Measurements from ENCODE around the gene ASIC2.

The ASIC2 gene

GRCh38 chr17:33057564-33057963 is 235.5 kb downstream of the ASIC2 start:
- no peak for DNase-seq (ENCODE audit: low read depth)

- DNase-seq (ENCODE audit: low read depth): no peak
Observed at GRCh38 chr17:33056399-33057146, 236.5 kb downstream of the ASIC2 start.

- DNase-seq (ENCODE audit: low read depth): no peak
Observed at GRCh38 chr17:33055746-33056145, 237.3 kb downstream of the ASIC2 start.

- no peak for DNase-seq (ENCODE audit: low read depth)
Observed at GRCh38 chr17:33055171-33055611, 237.9 kb downstream of the ASIC2 start.

- no peak for DNase-seq (ENCODE audit: low read depth)
Observed at GRCh38 chr17:33054412-33054811, 238.7 kb downstream of the ASIC2 start.

- DNase-seq (ENCODE audit: low read depth): no peak
Observed at GRCh38 chr17:33053676-33054075, 239.4 kb downstream of the ASIC2 start.

GRCh38 chr17:33052856-33053255 is 240.2 kb downstream of the ASIC2 start:
- DNase-seq (ENCODE audit: low read depth): no peak

- no peak for DNase-seq (ENCODE audit: low read depth)
Observed at GRCh38 chr17:33050611-33051140, 242.4 kb downstream of the ASIC2 start.

GRCh38 chr17:33049781-33050414 is 243.2 kb downstream of the ASIC2 start:
- DNase-seq (ENCODE audit: low read depth): peak; percentile 30

GRCh38 chr17:33046361-33047255 is 246.5 kb downstream of the ASIC2 start:
- no peak for DNase-seq (ENCODE audit: low read depth)

- no peak for DNase-seq (ENCODE audit: low read depth)
Observed at GRCh38 chr17:33045216-33045615, 247.9 kb downstream of the ASIC2 start.

- DNase-seq (ENCODE audit: low read depth): no peak
Observed at GRCh38 chr17:33044771-33045170, 248.3 kb downstream of the ASIC2 start.

GRCh38 chr17:33040461-33040860 is 252.6 kb downstream of the ASIC2 start:
- no peak for DNase-seq (ENCODE audit: low read depth)

GRCh38 chr17:33039874-33040273 is 253.2 kb downstream of the ASIC2 start:
- DNase-seq (ENCODE audit: low read depth): peak; percentile 63

- no peak for DNase-seq (ENCODE audit: low read depth)
Observed at GRCh38 chr17:33038740-33039139, 254.4 kb downstream of the ASIC2 start.

- no peak for DNase-seq (ENCODE audit: low read depth)
Observed at GRCh38 chr17:33033176-33033575, 259.9 kb downstream of the ASIC2 start.

GRCh38 chr17:33028778-33029177 is 264.3 kb downstream of the ASIC2 start:
- DNase-seq (ENCODE audit: low read depth): no peak

- no peak for DNase-seq (ENCODE audit: low read depth)
Observed at GRCh38 chr17:33028061-33028460, 265.0 kb downstream of the ASIC2 start.

- no peak for DNase-seq (ENCODE audit: low read depth)
Observed at GRCh38 chr17:33024688-33025486, 268.2 kb downstream of the ASIC2 start.

GRCh38 chr17:33023790-33024189 is 269.3 kb downstream of the ASIC2 start:
- no peak for DNase-seq (ENCODE audit: low read depth)

- DNase-seq (ENCODE audit: low read depth): no peak
Observed at GRCh38 chr17:33021731-33022408, 271.2 kb downstream of the ASIC2 start.

All from GM04504 (cell line).